AG04449 (cell line): ENCODE results near the gene VAMP4.
A peak's percentile ranks its signal among the peaks of the same experiment; 100 is the strongest.

Experiments used
- CTCF ChIA-PET: fragments of 350-600 bp; formaldehyde crosslinking; extraction: SDS; loops from one replicate; lab custom pipeline; 2021; ENCODE audit warnings: antibody characterized with exemption; lab: Yijun Ruan, JAX
- POLR2A ChIA-PET: fragments of 400-600, 350-600 bp; formaldehyde crosslinking; extraction: SDS; loops from one replicate; lab custom pipeline; 2020; ENCODE audit warnings: antibody characterized with exemption, inconsistent platforms; lab: Yijun Ruan, JAX
- DNase-seq: peaks from one replicate; pipeline ENCODE4 v3.0.0-alpha.2; 2010; ENCODE audit warnings: low read depth, low spot score
- H3K4me3 ChIP-seq: 2 replicates; pipeline ENCODE4 v1.5.1; 2011; ENCODE audit warnings: low read depth, mild to moderate bottlenecking, control low read depth, low read length
- CTCF ChIP-seq: IDR thresholded peaks from one replicate; pipeline ENCODE4 v1.5.1; 2011; ENCODE audit warnings: mild to moderate bottlenecking, moderate library complexity, low read length, control low read depth, inconsistent platforms; ENCODE audit not compliant: insufficient read depth; ENCODE audit errors: missing control alignments

The VAMP4 gene, protein sequence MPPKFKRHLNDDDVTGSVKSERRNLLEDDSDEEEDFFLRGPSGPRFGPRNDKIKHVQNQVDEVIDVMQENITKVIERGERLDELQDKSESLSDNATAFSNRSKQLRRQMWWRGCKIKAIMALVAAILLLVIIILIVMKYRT

DNA sequence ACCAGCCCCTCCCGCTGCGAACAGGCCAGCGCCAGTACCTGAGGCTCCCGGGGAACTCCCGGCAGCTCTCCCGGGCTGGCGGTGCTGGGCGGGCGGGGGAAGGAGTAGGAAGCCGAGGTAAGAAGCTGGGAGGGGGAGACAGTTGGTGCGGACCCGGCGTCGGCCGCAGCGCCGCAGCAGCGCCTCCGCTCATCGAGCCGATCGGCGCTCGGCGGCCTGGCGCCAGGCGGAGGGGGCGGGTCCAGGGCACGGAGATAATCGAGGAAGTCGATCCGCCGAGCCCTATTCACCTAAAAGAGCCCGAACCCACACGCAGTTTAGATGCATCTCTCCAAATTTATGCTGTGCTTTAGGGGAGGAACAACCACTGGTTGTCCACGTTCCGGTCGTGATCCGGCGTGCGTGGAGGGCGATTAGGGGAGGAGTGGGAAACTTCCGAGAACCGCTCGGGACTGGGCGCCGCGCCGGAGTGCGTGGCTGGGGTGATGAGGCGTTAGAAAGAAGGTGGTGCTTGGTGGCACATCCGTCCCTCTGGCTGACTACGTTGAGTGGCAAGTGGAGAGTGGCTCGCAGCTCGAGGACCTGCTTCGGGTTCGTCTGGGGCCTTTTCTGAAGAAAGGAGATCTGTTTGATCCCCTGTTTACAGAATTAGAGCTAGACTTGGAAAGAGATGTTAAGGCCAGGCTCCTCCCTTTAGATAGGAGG is at the start of gene VAMP4:
Gene VAMP4 (minus strand): TSS at position 194 of the 705 bp plus-strand sequence. CDS start 3,651 bp downstream, outside the sequence.
- peak within 1 kb of the TSS; percentile 89 for H3K4me3 ChIP-seq
- DNase-seq: no peak
- CTCF ChIA-PET: interaction anchor here (1.1 to 5.8 kb wide), 6 partner anchors 10 to 243 kb away, joined by 3 to 27 read pairs (median 7); no protein-coding TSS in a partner anchor
- TF ChIP-seq CTCF: no peak
- POLR2A ChIA-PET: interaction anchor here (0.9 to 2.7 kb wide), 2 partner anchors 39 to 98 kb away, joined by 3 to 16 read pairs; partner anchors contain the start of gene METTL13

- ChIA-PET CTCF (interaction anchor here (1.7 to 11.2 kb wide), 3 partner anchors 11 to 194 kb away, joined by 3 to 95 read pairs (median 14); no protein-coding TSS in a partner anchor), POLR2A (no interaction called here)
- H3K4me3 ChIP-seq: no peak overlapping the region
- no peak for TF ChIP-seq CTCF
- no peak for DNase-seq
Measured at GRCh38 chr1:171790318-171790717, 48.5 kb upstream of the VAMP4 start.

DNA sequence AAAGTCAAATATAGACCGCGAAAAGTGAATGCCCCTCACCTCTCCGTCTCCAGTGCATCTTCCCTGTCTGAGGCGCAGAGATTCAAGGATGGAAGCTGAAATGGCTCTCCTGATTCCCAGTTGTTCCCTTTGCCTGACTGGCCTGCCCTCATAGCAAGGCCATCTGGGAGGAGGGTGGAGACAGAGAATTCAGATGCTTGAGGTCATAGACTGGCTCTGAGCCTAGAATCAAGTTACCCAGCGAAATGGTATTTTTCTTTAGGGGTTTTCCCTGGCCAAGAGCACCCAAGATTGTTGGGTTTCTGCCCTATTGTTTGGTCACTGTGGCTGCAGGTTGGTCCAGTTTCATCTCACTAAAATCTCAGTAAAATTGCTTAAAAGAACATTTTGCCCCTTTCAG is 46.8 kb upstream of the VAMP4 start:
- H3K4me3 ChIP-seq: no peak overlapping the region
- TF ChIP-seq CTCF: no peak
- ChIA-PET POLR2A (interaction anchor here (0.6 kb wide), 1 partner anchor 360 kb away, joined by 3 read pairs; no protein-coding TSS in a partner anchor), CTCF (interaction anchor here (3.5 to 11.2 kb wide), 2 partner anchors 13 to 196 kb away, joined by 14 to 95 read pairs; no protein-coding TSS in a partner anchor)
- DNase-seq: peak; percentile 59

DNA sequence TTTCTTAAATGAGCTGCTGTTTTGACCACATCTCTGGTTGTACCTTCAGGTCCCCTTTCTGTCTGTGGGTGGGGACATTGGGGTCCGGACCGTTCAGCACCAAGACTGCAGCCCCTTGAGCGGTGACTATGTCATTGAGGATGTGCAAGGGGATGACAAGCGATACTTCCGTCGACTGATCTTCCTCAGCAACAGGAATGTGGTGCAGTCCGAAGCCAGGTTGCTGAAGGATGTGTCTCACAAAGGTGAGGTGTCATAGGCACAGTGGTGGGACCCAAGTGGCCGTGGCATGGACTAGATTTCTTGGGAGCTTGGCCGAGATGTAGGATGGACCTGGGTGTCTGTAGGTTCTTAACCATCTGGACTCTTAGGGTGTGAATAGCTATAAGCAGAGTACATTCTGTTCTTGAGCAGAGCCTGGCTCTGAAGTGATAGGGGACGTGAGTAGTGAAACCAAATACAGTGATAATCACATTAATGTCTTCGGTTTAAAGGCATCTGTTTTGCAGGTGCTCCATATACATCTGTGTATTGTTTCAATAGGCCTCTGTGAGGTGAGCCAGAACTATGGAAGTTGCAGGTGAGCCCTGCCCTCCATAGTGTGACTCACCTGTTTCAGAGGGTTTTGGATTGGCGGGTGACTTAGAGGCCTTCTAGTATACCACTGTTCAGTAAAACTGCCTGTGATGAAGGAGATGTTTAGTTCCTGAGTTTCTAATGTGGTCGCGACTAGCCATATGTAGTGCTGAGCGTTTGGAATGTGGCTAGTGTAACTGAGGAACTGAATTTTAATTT is 46.0 kb upstream of the VAMP4 start:
- no peak for DNase-seq
- TF ChIP-seq CTCF: no peak
- ChIA-PET POLR2A (interaction anchor here (0.6 kb wide), 1 partner anchor 360 kb away, joined by 3 read pairs; no protein-coding TSS in a partner anchor), CTCF (interaction anchor here (3.5 to 11.2 kb wide), 2 partner anchors 14 to 197 kb away, joined by 14 to 95 read pairs; no protein-coding TSS in a partner anchor)
- no peak overlapping the region for H3K4me3 ChIP-seq

DNA sequence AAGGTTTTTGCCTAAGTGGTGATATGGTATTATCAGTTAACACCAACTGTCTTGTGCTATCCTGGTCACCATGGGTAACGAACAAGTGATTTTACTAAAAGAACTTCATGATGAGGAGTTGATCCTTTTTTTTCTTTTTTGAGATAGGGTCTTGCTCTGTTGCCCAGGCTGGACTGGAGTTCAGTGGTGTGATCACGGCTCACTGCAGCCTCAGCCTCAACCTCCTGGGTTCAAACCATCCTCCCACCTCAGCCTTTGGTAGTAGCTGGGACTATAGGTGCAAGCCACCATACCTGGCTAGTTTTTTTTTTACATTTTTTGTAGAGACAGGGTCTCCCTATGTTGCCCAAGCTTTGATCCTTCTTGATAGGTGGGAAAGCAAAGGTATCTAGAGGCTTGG is 44.7 kb upstream of the VAMP4 start:
- ChIA-PET CTCF (interaction anchor here (11.2 kb wide), 1 partner anchor 15 kb away, joined by 95 read pairs; no protein-coding TSS in a partner anchor), POLR2A (no interaction called here)
- no peak overlapping the region for H3K4me3 ChIP-seq
- no peak for TF ChIP-seq CTCF
- no peak for DNase-seq
